Spleen (tissue), 11 donors: ENCODE results near the gene ASIC1. TPM values are rescaled to one million over a fixed set of nuclear protein-coding genes. Genes with fewer than 3 reads are reported as not detected.

Experiments
- DNase-seq: peaks from one replicate; pipeline ENCODE4 v3.0.0-alpha.2; 2020
- H3K27ac ChIP-seq, 8 donors: fragments of 200-600 bp; sonication (generic) in 7 of 8; 1 replicate in 4 of 8; 2 replicates in 4 of 8; pipeline versions ENCODE4 v1.5.0 to v1.8.0; 2016 to 2021; ENCODE audit warnings: inconsistent platforms in 4 of 8, mild to moderate bottlenecking in 4 of 8, moderate library complexity in 1 of 8
- H3K27me3 ChIP-seq, 7 donors: fragments of 200-600 bp; sonication (generic) in 6 of 7; replicated peaks in 1 of 7; 1 replicate in 4 of 7; 2 replicates in 3 of 7; pipeline versions ENCODE4 v1.5.0 to v1.8.0; 2016 to 2021; ENCODE audit warnings: inconsistent platforms in 3 of 7, mild to moderate bottlenecking in 1 of 7
- H3K36me3 ChIP-seq, 6 donors: fragments of 200-600 bp; sonication (generic) in 5 of 6; 1 replicate in 4 of 6; 2 replicates in 2 of 6; pipeline versions ENCODE4 v1.5.0 to v1.8.0; 2016 to 2021; ENCODE audit warnings: inconsistent platforms in 2 of 6
- H3K4me1 ChIP-seq, 6 donors: fragments of 200-600 bp; sonication (generic) in 5 of 6; 1 replicate in 3 of 6; 2 replicates in 3 of 6; pipeline versions ENCODE4 v1.5.0 to v1.8.0; 2016 to 2021; ENCODE audit warnings: inconsistent platforms in 3 of 6
- H3K4me3 ChIP-seq, 8 donors: fragments of 200-600 bp; sonication (generic) in 7 of 8; 1 replicate in 4 of 8; 2 replicates in 4 of 8; pipeline versions ENCODE4 v1.5.0 to v1.8.0; 2016 to 2021; ENCODE audit warnings: inconsistent platforms in 4 of 8, mild to moderate bottlenecking in 4 of 8, moderate library complexity in 2 of 8
- H3K9me3 ChIP-seq, 8 donors: fragments of 200-600 bp; sonication (generic) in 7 of 8; 1 replicate in 4 of 8; 2 replicates in 4 of 8; pipeline versions ENCODE4 v1.5.0 to v1.8.0; 2016 to 2021; ENCODE audit warnings: inconsistent platforms in 4 of 8
- CTCF ChIP-seq, 11 experiments: fragments of 200-600 bp in 7 of 11; fragments of 450-650 bp in 4 of 11; sonication (generic) in 4 of 11; IDR thresholded peaks in 8 of 11; conservative IDR thresholded peaks in 3 of 11; 1 replicate in 7 of 11; 2 replicates in 4 of 11; pipeline versions ENCODE4 v1.4.0 to v1.8.0; 2016 to 2021; ENCODE audit warnings: antibody characterized with exemption in 11 of 11, inconsistent platforms in 4 of 11, mild to moderate bottlenecking in 1 of 11
- POLR2A ChIP-seq, 3 donors: fragments of 450-650 bp; IDR thresholded peaks; one replicate each; pipeline ENCODE4 v1.5.1; 2017; ENCODE audit warnings: antibody characterized with exemption in 3 of 3, mild to moderate bottlenecking in 1 of 3
- POLR2AphosphoS5 ChIP-seq, 3 donors: sonication (generic); formaldehyde crosslinking; IDR thresholded peaks; one replicate each; pipeline ENCODE4 v1.5.1; 2017; ENCODE audit warnings: antibody characterized with exemption in 3 of 3
- WGBS, 5 donors: extraction: QIAGEN DNeasy Blood & Tissue Kit in 3 of 5; methylation state at CpG; one replicate each; pipeline versions ENCODE4 v1.1.5 to v1.1.7; 2013 to 2018; 5-methylcytosine and 5-hydroxymethylcytosine counted together
- intact Hi-C: fragments of 100-400 bp; cut with DNase I; formaldehyde crosslinking; loops from one replicate; pipeline ENCODE4 v1.15.0; 2023; ENCODE audit warnings: low total_unique reads
- polyA plus RNA-seq, 3 donors: library from polyadenylated mRNA; stranded (reverse); fragments of 200-250 nt; gene quantifications; one replicate each; pipeline ENCODE4 v1.2.1, GENCODE V29; 2013
- total RNA-seq, 7 donors: library from RNA; depleted of rRNA in 3 of 7; stranded (reverse); fragments of >200 nt in 3 of 7; fragmentation: NEBNext Ultra II Directional in 4 of 7; extraction: Animal tissue kit (Norgen Biotek cat#: 25700) in 4 of 7; gene quantifications; one replicate each; pipeline versions ENCODE4 v1.1.0 to v1.2.1, GENCODE V29; 2016 to 2021
- donor health status: healthy with polysubstance abuse.
- donor health status: DM: no; HTN: no; CAD: no; lungs with moderate emphysema.
- donor health status: DM: no; HTN: no; CAD: no.
- donor health status: Bipolar disorder and iron deficiency.
- donor health status: healthy.
- donor health status: DM: no; HTN: no; CAD: no.
- donor health status: DM: yes; HTN: yes; CAD: no.

ASIC1 gene
- total and polyA plus RNA-seq, 10 donors = 0.16 to 1.3 (median 0.35) TPM

GRCh38 chr12:50057896-50058670 is 687 bp downstream of the ASIC1 start:
- Histone ChIP-seq H3K27me3 (peaks cover 0 to 91% (median 34%) of the 10 kb centered on the region in 7 donors), H3K36me3 (no peaks in the 10 kb centered on the region), H3K4me1 (peaks cover 7 to 37% (median 26%) of the 10 kb centered on the region in 6 donors), H3K27ac (no peak overlapping the region), H3K4me3 (peak overlapping the region in 7 of 8 donors; percentile 40 to 80 (median 59)), H3K9me3 (no peaks in the 10 kb centered on the region)
- intact Hi-C loops = loop anchor here (5.0 to 10.0 kb wide), 2 partner anchors 91 to 283 kb away; no protein-coding TSS in a partner anchor
- DNase-seq = no peak
- 19 to 57% (median 21%) methylated on average over 9 to 30 of the region's 30 CpGs for WGBS, 5 donors
- TF ChIP-seq POLR2A (IDR thresholded peaks at IDR 0.05) = no peak
- TF ChIP-seq CTCF (IDR thresholded peaks at IDR 0.05 in 8 of 11, conservative IDR thresholded peaks at IDR 0.05 in 3 of 11) = no peak
- no peak for TF ChIP-seq POLR2AphosphoS5 (IDR thresholded peaks at IDR 0.05)

- WGBS, 5 donors = 79 to 90% (median 82%) methylated on average over 15 of the region's 15 CpGs
- no peak for TF ChIP-seq POLR2A (IDR thresholded peaks at IDR 0.05)
- no peak for TF ChIP-seq CTCF (IDR thresholded peaks at IDR 0.05 in 8 of 11, conservative IDR thresholded peaks at IDR 0.05 in 3 of 11)
- no peak for TF ChIP-seq POLR2AphosphoS5 (IDR thresholded peaks at IDR 0.05)
- intact Hi-C loops = loop anchor here (5.0 to 10.0 kb wide), 2 partner anchors 92 to 284 kb away; no protein-coding TSS in a partner anchor
- Histone ChIP-seq H3K4me1 (peaks cover 7 to 37% (median 26%) of the 10 kb centered on the region in 6 donors), H3K4me3 (no peak overlapping the region), H3K27ac (no peak overlapping the region), H3K9me3 (no peaks in the 10 kb centered on the region), H3K36me3 (no peaks in the 10 kb centered on the region), H3K27me3 (peaks cover 0 to 91% (median 34%) of the 10 kb centered on the region in 7 donors)
- DNase-seq = no peak
Measured at GRCh38 chr12:50058743-50059312, 1.4 kb downstream of the ASIC1 start.

GRCh38 chr12:50059440-50060119 is 2.2 kb downstream of the ASIC1 start:
- Histone ChIP-seq H3K9me3 (no peaks in the 10 kb centered on the region), H3K4me3 (no peak overlapping the region), H3K36me3 (no peaks in the 10 kb centered on the region), H3K27ac (no peak overlapping the region), H3K4me1 (peaks cover 7 to 37% (median 26%) of the 10 kb centered on the region in 6 donors), H3K27me3 (peaks cover 0 to 93% (median 34%) of the 10 kb centered on the region in 7 donors)
- 35 to 73% (median 42%) methylated on average over 11 to 12 of the region's 12 CpGs for WGBS, 5 donors
- DNase-seq = no peak
- TF ChIP-seq CTCF (IDR thresholded peaks at IDR 0.05 in 8 of 11, conservative IDR thresholded peaks at IDR 0.05 in 3 of 11) (no peak), POLR2A (IDR thresholded peaks at IDR 0.05) (no peak), POLR2AphosphoS5 (IDR thresholded peaks at IDR 0.05) (no peak)
- intact Hi-C loops = loop anchor here (5.0 to 10.0 kb wide), 3 partner anchors 92 to 285 kb away; no protein-coding TSS in a partner anchor
